PFSK-1 (cell line): ENCODE measurements around the gene BCR.

Experiments
- POLR2AphosphoS5 ChIP-seq: IDR thresholded peaks from 2 replicates; pipeline ENCODE4 v1.6.1; 2012; ENCODE audit warnings: low read depth, mild to moderate bottlenecking, control low read depth, low read length, moderate library complexity
- REST ChIP-seq, 2 experiments: IDR thresholded peaks; 2 replicates each; pipeline versions ENCODE4 v1.6.1 to v1.8.0; 2011 to 2012; ENCODE audit warnings: low read depth in 2 of 2, low read length in 2 of 2, control low read depth in 1 of 2, inconsistent platforms in 1 of 2, mild to moderate bottlenecking in 1 of 2, moderate library complexity in 1 of 2; ENCODE audit not compliant: insufficient read depth in 1 of 2
- SIN3A ChIP-seq: IDR thresholded peaks from 2 replicates; pipeline ENCODE4 v1.6.1; 2012; ENCODE audit warnings: mild to moderate bottlenecking, low read length, moderate library complexity, borderline replicate concordance; ENCODE audit not compliant: insufficient read depth

- TF ChIP-seq SIN3A (no peak), POLR2AphosphoS5 (no peak), REST (IDR thresholded peaks at IDR 0.05; ENCODE audit: insufficient read depth in 1 of 2, low read depth in 2 of 2, low read length in 2 of 2) (no peak)
These were observed 46.2 kb downstream of the BCR start for GRCh38 chr22:23226497-23226850.
